SU-DHL-6 (cell line): ENCODE data around the gene CIT.

Experiments
- EZH2phosphoT487 ChIP-seq: fragments of 200-600 bp; sonication (generic), shearing (Covaris generic); conservative IDR thresholded peaks from 2 replicates; pipeline ENCODE4 v1.6.1; 2018; ENCODE audit warnings: mild to moderate bottlenecking, antibody characterized with exemption, low read length, moderate library complexity, mixed read lengths
- TF ChIP-seq, protein P1 (sequence below): fragments of 200-600 bp; sonication (generic); IDR thresholded peaks from one replicate; pipeline ENCODE4 v1.5.1; 2017; ENCODE audit warnings: antibody characterized with exemption, mild to moderate bottlenecking, low read length, moderate library complexity; ENCODE audit not compliant: insufficient read depth, poor library complexity, severe bottlenecking

DNA sequence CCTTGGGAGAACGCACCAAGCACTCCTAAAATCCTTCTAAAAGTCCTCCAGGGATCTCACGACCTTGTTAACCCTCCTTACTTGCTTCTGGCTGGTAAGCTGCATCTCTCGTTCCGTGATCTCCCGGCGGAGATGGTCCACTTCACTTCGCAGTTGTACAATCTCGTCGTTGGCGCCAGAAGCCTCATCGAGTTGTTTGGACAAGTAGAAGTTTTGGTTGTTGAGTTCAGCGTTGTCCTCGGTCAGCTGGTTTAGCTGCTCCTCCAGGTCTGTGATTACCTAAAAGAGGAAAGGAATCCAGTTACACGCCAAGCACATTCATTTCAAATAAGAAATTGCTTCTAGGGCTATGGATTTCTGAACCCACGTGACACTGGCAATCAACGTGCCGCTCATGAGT lies 142.0 kb downstream of the CIT start:
- TF ChIP-seq, protein P1, sequence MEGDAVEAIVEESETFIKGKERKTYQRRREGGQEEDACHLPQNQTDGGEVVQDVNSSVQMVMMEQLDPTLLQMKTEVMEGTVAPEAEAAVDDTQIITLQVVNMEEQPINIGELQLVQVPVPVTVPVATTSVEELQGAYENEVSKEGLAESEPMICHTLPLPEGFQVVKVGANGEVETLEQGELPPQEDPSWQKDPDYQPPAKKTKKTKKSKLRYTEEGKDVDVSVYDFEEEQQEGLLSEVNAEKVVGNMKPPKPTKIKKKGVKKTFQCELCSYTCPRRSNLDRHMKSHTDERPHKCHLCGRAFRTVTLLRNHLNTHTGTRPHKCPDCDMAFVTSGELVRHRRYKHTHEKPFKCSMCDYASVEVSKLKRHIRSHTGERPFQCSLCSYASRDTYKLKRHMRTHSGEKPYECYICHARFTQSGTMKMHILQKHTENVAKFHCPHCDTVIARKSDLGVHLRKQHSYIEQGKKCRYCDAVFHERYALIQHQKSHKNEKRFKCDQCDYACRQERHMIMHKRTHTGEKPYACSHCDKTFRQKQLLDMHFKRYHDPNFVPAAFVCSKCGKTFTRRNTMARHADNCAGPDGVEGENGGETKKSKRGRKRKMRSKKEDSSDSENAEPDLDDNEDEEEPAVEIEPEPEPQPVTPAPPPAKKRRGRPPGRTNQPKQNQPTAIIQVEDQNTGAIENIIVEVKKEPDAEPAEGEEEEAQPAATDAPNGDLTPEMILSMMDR, result no peak
- no peak for TF ChIP-seq EZH2phosphoT487
